ENCODE measurements around the gene ANKZF1.

DNA sequence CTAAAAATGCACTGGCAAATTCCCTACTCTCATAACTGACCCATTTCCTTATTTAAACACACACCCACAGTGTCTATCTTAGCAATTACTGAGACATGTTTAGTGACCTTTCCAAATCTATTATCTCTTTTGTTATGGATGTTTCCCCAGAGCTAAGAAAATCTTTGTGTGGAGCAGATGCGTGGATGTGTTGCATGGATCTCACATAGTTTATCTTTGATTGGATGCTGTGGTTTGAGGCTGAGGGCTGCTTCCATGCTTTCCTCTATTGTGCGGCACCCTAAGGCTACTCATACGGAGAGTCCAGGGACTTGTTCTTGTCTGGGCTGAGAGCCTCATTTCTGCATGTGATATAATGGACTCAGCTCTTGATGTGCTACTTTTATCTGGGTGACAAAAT lies 4.7 kb downstream of the ANKZF1 start:
- TF ChIP-seq, protein P1, sequence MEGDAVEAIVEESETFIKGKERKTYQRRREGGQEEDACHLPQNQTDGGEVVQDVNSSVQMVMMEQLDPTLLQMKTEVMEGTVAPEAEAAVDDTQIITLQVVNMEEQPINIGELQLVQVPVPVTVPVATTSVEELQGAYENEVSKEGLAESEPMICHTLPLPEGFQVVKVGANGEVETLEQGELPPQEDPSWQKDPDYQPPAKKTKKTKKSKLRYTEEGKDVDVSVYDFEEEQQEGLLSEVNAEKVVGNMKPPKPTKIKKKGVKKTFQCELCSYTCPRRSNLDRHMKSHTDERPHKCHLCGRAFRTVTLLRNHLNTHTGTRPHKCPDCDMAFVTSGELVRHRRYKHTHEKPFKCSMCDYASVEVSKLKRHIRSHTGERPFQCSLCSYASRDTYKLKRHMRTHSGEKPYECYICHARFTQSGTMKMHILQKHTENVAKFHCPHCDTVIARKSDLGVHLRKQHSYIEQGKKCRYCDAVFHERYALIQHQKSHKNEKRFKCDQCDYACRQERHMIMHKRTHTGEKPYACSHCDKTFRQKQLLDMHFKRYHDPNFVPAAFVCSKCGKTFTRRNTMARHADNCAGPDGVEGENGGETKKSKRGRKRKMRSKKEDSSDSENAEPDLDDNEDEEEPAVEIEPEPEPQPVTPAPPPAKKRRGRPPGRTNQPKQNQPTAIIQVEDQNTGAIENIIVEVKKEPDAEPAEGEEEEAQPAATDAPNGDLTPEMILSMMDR (IDR thresholded peaks at IDR 0.05; ENCODE audit: insufficient read depth, low read depth, low read length) = no peak
- no peak for TF ChIP-seq EZH2 (IDR thresholded peaks at IDR 0.05; ENCODE audit: insufficient read depth, low read length)

Data from astrocyte (in vitro differentiated cells and primary cell).